Smooth muscle cell of the pulmonary artery (primary cell): ENCODE measurements around the gene NOL7. TPM values are rescaled to one million over a fixed set of nuclear protein-coding genes. Genes with fewer than 3 reads are reported as not detected.

ENCODE experiments used
- total RNA-seq: library from RNA; depleted of rRNA; stranded (reverse); fragments of >200 nt; gene quantifications from 2 replicates; pipeline ENCODE4 v1.2.3, GENCODE V29; 2014

The NOL7 gene
- total RNA-seq = 31.8 and 36.0 TPM in 2 replicates

GRCh38 chr6:13614926-13615791 is at the start of gene NOL7:
Gene NOL7, plus strand, starts transcription at chr6:13615335. Its CDS starts 24 bp downstream, at chr6:13615359.

GRCh38 chr6:13574571-13575376 is 40.4 kb upstream of the NOL7 start, which contains the start of gene SIRT5:
Gene SIRT5, plus strand, starts transcription at chr6:13574601. Its CDS starts 9,510 bp downstream, at chr6:13584111.

Other genes with a start within 250 kb of the NOL7 start
- gene GFOD1, start 127.7 kb upstream of the NOL7 start, total RNA-seq = 2.8 and 11.7 TPM in 2 replicates
- gene SIRT5, start 40.7 kb upstream of the NOL7 start, total RNA-seq = 6.2 and 7.3 TPM in 2 replicates
- gene RANBP9, start 96.5 kb downstream of the NOL7 start, total RNA-seq = 52.0 and 67.2 TPM in 2 replicates
- gene MCUR1, start 199.2 kb downstream of the NOL7 start, total RNA-seq = 8.5 and 11.3 TPM in 2 replicates